Kidney (tissue), 14 donors: ENCODE results near the gene LZTS2. TPM values are rescaled to one million over a fixed set of nuclear protein-coding genes. Genes with fewer than 3 reads are reported as not detected.

Experiments used
- DNase-seq, 5 donors: peaks; one replicate each; pipeline ENCODE4 v3.0.0-alpha.2; 2013 to 2020
- FAIRE-seq: peaks from 2 replicates; lab custom pipeline; 2012; peaks lifted over from hg19 to GRCh38; lab: Jason Lieb, UNC
- H3K27ac ChIP-seq, 2 donors: one replicate each; pipeline ENCODE4 v1.7.0; 2013; ENCODE audit warnings: low read depth in 2 of 2, low read length in 2 of 2, inconsistent platforms in 1 of 2
- H3K27me3 ChIP-seq: one replicate; pipeline ENCODE4 v1.7.1; 2013; ENCODE audit warnings: low read length, inconsistent platforms; ENCODE audit not compliant: control insufficient read depth, insufficient read depth
- H3K36me3 ChIP-seq, 3 donors: one replicate each; pipeline versions ENCODE4 v1.7.0 to v1.7.1; 2013; ENCODE audit warnings: low read length in 3 of 3, control low read depth in 1 of 3, inconsistent platforms in 1 of 3; ENCODE audit not compliant: insufficient read depth in 3 of 3, control insufficient read depth in 2 of 3
- H3K4me1 ChIP-seq, 3 donors: one replicate each; pipeline versions ENCODE4 v1.7.0 to v1.7.1; 2013; ENCODE audit warnings: low read length in 3 of 3, inconsistent platforms in 1 of 3, low read depth in 1 of 3; ENCODE audit not compliant: control insufficient read depth in 2 of 3, insufficient read depth in 2 of 3
- H3K4me3 ChIP-seq, 3 donors: one replicate each; pipeline versions ENCODE4 v1.7.0 to v1.8.1; 2013; ENCODE audit warnings: low read length in 3 of 3, control low read depth in 1 of 3, inconsistent platforms in 1 of 3
- H3K9ac ChIP-seq, 3 donors: one replicate each; pipeline versions ENCODE4 v1.7.0 to v1.7.1; 2013; ENCODE audit warnings: low read length in 3 of 3, control low read depth in 1 of 3, inconsistent platforms in 1 of 3
- H3K9me3 ChIP-seq, 3 donors: one replicate each; pipeline versions ENCODE4 v1.7.0 to v1.7.1; 2013; ENCODE audit warnings: low read length in 3 of 3, control low read depth in 1 of 3, inconsistent platforms in 1 of 3; ENCODE audit not compliant: control insufficient read depth in 2 of 3, insufficient read depth in 1 of 3
- intact Hi-C: fragments of 100-400 bp; cut with DNase I; formaldehyde crosslinking; loops from one replicate; pipeline ENCODE4 v1.11.1; 2022
- polyA plus RNA-seq: library from polyadenylated mRNA; stranded (reverse); fragments of 350-450 nt; fragmentation: Illumina TruSeq; extraction: RNeasy Lipid Tissue Mini Kit (QIAGEN cat#74804); gene quantifications from one replicate; pipeline ENCODE4 v1.2.3, GENCODE V29; 2014; ENCODE audit warnings: low read depth, low replicate concordance; ENCODE audit not compliant: insufficient read depth
- total RNA-seq: library from RNA; stranded (reverse); fragmentation: NEBNext Ultra II Directional; extraction: Animal tissue kit (Norgen Biotek cat#: 25700); gene quantifications from one replicate; pipeline ENCODE4 v1.2.1, GENCODE V29; 2021
- TF ChIP-seq, protein P1 (sequence below): IDR thresholded peaks from 3 replicates; pipeline ENCODE4 v1.5.1; 2012; ENCODE audit warnings: mild to moderate bottlenecking, moderate library complexity, borderline replicate concordance; ENCODE audit not compliant: insufficient read depth; ENCODE audit errors: extremely low read depth
- donor health status: control.
- donor health status: control.
- donor health status: control.
- donor health status: control.
- donor health status: control.
- donor health status: DM: yes; HTN: yes; CAD: no.
- donor health status: Normal renal cell carcinoma (clear cell type).

Gene LZTS2
- total and polyA plus RNA-seq, 2 donors from 2014 or later = 47.3 to 54.7 TPM

DNA sequence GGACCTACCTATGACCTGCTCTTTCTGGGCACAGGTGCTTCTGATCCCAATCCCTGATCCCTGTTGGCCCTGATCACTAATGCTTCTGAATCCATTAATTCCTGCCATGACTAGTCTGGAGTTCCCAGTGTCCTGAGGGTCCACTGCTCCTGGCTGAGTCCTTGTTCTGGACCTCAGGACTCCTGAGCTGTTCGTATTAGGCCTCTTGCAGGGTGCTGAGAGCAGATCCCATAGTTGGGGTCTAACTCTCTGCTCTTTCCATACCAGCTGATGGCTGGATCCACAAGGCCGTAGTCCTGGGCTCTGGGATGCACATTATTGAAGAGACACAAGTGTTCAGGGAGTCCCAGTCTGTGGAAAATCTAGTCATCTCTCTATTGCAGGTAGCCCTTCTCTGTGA, 19.3 kb upstream of the LZTS2 start:
- TF ChIP-seq, protein P1, sequence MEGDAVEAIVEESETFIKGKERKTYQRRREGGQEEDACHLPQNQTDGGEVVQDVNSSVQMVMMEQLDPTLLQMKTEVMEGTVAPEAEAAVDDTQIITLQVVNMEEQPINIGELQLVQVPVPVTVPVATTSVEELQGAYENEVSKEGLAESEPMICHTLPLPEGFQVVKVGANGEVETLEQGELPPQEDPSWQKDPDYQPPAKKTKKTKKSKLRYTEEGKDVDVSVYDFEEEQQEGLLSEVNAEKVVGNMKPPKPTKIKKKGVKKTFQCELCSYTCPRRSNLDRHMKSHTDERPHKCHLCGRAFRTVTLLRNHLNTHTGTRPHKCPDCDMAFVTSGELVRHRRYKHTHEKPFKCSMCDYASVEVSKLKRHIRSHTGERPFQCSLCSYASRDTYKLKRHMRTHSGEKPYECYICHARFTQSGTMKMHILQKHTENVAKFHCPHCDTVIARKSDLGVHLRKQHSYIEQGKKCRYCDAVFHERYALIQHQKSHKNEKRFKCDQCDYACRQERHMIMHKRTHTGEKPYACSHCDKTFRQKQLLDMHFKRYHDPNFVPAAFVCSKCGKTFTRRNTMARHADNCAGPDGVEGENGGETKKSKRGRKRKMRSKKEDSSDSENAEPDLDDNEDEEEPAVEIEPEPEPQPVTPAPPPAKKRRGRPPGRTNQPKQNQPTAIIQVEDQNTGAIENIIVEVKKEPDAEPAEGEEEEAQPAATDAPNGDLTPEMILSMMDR = no peak
- intact Hi-C loops = no loop called here
- FAIRE-seq (no peak), DNase-seq (no peak)
- no peak overlapping the region for H3K4me3 ChIP-seq
- H3K27me3 ChIP-seq = no peaks in the 10 kb centered on the region
- H3K9ac ChIP-seq = no peak overlapping the region
- no peaks in the 10 kb centered on the region for H3K9me3 ChIP-seq
- no peak overlapping the region for H3K27ac ChIP-seq
- peaks cover 0 to 4% (median 0%) of the 10 kb centered on the region in 3 donors for H3K4me1 ChIP-seq
- H3K36me3 ChIP-seq = peaks cover 3 to 40% (median 24%) of the 10 kb centered on the region in 3 donors

DNA sequence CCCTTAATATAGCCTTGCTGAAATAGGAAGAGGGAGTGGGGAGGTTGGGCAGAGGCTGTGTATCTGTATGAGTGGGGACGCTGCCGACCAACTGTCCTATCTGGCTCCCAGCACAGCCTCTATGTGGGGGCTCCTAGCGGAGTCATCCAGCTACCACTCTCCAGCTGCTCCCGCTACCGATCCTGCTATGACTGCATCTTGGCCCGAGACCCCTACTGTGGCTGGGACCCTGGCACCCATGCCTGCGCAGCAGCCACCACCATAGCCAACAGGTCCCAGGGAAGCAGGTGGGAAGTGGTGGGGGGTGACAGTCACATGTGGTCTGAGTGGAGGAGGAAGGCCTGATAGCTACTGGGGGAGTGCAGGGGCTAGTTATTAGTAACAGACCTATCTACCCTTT, 18.9 kb upstream of the LZTS2 start:
- peaks cover 0 to 6% (median 0%) of the 10 kb centered on the region in 3 donors for H3K4me1 ChIP-seq
- no peak overlapping the region for H3K9ac ChIP-seq
- no peak overlapping the region for H3K4me3 ChIP-seq
- TF ChIP-seq, protein P1 = no peak
- DNase-seq (no peak), FAIRE-seq (no peak)
- intact Hi-C loops = no loop called here
- H3K27ac ChIP-seq = no peak overlapping the region
- H3K27me3 ChIP-seq = no peaks in the 10 kb centered on the region
- peaks cover 3 to 40% (median 24%) of the 10 kb centered on the region in 3 donors for H3K36me3 ChIP-seq
- no peaks in the 10 kb centered on the region for H3K9me3 ChIP-seq

DNA sequence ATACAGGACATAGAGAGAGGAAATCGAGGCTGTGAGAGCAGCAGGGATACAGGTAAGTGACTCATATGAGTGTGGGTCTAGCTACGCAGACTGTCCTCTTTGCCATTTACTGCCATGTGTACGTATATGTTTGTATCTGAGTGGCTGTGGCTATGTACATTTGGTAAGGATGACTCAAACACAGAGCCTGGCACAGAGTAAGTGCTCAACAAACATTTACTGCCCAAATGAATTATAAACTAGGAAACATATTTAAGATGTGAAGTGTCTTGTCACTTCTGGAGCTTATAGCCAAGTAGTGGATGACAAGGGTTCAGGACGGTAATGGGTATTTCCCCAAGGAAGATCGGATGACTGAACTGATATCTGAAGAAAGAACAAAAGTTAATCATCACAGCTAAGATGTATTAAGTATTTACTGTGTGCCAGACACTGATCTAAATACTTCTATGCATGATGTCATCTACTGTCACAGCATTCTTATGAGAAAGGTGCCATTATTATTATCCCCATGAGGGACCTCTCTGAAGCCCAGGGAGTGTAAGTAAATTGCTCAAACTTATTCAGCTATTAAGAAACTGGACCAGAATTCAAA, 18.3 kb upstream of the LZTS2 start:
- no peaks in the 10 kb centered on the region for H3K9me3 ChIP-seq
- H3K4me3 ChIP-seq = no peak overlapping the region
- no peaks in the 10 kb centered on the region for H3K27me3 ChIP-seq
- peaks cover 3 to 46% (median 24%) of the 10 kb centered on the region in 3 donors for H3K36me3 ChIP-seq
- DNase-seq = no peak
- H3K4me1 ChIP-seq = peaks cover 4 to 11% (median 5%) of the 10 kb centered on the region in 3 donors
- no peak overlapping the region for H3K9ac ChIP-seq
- H3K27ac ChIP-seq = no peak overlapping the region
- intact Hi-C loops = no loop called here
- TF ChIP-seq, protein P1 = no peak
- FAIRE-seq = no peak
